CD4-positive, alpha-beta T cell treated with Interleukin-15 for 4 hours (primary cell): ENCODE measurements around the gene VSNL1.

Source experiments
- DNase-seq: peaks from one replicate; pipeline ENCODE4 v3.0.0-alpha.2; 2020; ENCODE audit warnings: low spot score

Gene VSNL1

GRCh38 chr2:17646081-17646554, 105.6 kb downstream of the VSNL1 start:
- peak; percentile 57 for DNase-seq

- no peak for DNase-seq
These were observed 106.6 kb downstream of the VSNL1 start for GRCh38 chr2:17646838-17647701.

GRCh38 chr2:17648581-17648980, 108.1 kb downstream of the VSNL1 start:
- DNase-seq: no peak

- DNase-seq: no peak
These were observed 108.5 kb downstream of the VSNL1 start for GRCh38 chr2:17649026-17649425.

- no peak for DNase-seq
These were observed 112.3 kb downstream of the VSNL1 start for GRCh38 chr2:17652681-17653394.

- no peak for DNase-seq
These were observed 117.3 kb downstream of the VSNL1 start for GRCh38 chr2:17657759-17658158.

GRCh38 chr2:17658251-17658843, 117.9 kb downstream of the VSNL1 start:
- DNase-seq: no peak

- no peak for DNase-seq
These were observed 119.7 kb downstream of the VSNL1 start for GRCh38 chr2:17660219-17660618.

- no peak for DNase-seq
These were observed 121.0 kb downstream of the VSNL1 start for GRCh38 chr2:17661460-17661859.

GRCh38 chr2:17662723-17663122, 122.2 kb downstream of the VSNL1 start:
- no peak for DNase-seq

GRCh38 chr2:17664534-17664933, 124.0 kb downstream of the VSNL1 start:
- DNase-seq: no peak

- no peak for DNase-seq
These were observed 127.4 kb downstream of the VSNL1 start for GRCh38 chr2:17667898-17668297.

- DNase-seq: no peak
These were observed 132.3 kb downstream of the VSNL1 start for GRCh38 chr2:17672583-17673317.

GRCh38 chr2:17674817-17675216, 134.3 kb downstream of the VSNL1 start:
- DNase-seq: no peak

GRCh38 chr2:17680119-17680518, 139.6 kb downstream of the VSNL1 start:
- DNase-seq: no peak

- DNase-seq: no peak
These were observed 141.8 kb downstream of the VSNL1 start for GRCh38 chr2:17682098-17682857.

GRCh38 chr2:17683981-17684380, 143.5 kb downstream of the VSNL1 start:
- no peak for DNase-seq

- DNase-seq: no peak
These were observed 148.1 kb downstream of the VSNL1 start for GRCh38 chr2:17688600-17688999.

GRCh38 chr2:17689010-17689409, 148.5 kb downstream of the VSNL1 start:
- no peak for DNase-seq

- DNase-seq: no peak
These were observed 150.3 kb downstream of the VSNL1 start for GRCh38 chr2:17690776-17691175.
